Adrenal gland (tissue), 5 donors: ENCODE data around the gene ARHGEF37.

Experiments
- CTCF ChIP-seq, 6 experiments: fragments of 450-650 bp in 4 of 6; fragments of 200-600 bp in 2 of 6; sonication (generic) in 1 of 6; IDR thresholded peaks; 1 replicate in 5 of 6; 2 replicates in 1 of 6; pipeline versions ENCODE4 v1.5.1 to v1.8.0; 2016 to 2021; ENCODE audit warnings: antibody characterized with exemption in 6 of 6, mild to moderate bottlenecking in 2 of 6, moderate library complexity in 1 of 6
- POLR2A ChIP-seq, 2 donors: fragments of 450-650 bp; IDR thresholded peaks; one replicate each; pipeline ENCODE4 v1.6.1; 2017; ENCODE audit warnings: antibody characterized with exemption in 2 of 2, mild to moderate bottlenecking in 2 of 2, moderate library complexity in 1 of 2
- donor health status: DM: no; HTN: no; CAD: no.

- TF ChIP-seq CTCF (IDR thresholded peaks at IDR 0.05) = no peak
- peak in 1 of 2 donors; percentile 15 for TF ChIP-seq POLR2A (IDR thresholded peaks at IDR 0.05)
Observed at GRCh38 chr5:149549461-149550267, 31.6 kb upstream of the ARHGEF37 start.
